Stomach (tissue), 9 donors: Measurements from ENCODE around the gene CLN5. TPM values are rescaled to one million over a fixed set of nuclear protein-coding genes. Genes with fewer than 3 reads are reported as not detected.
A peak's percentile ranks its signal among the peaks of the same experiment; 100 is the strongest.

Experiments used
- DNase-seq, 2 donors: peaks; one replicate each; pipeline versions ENCODE4 v3.0.0 to v3.0.0-alpha.2; 2013 to 2019
- H3K27ac ChIP-seq, 5 donors: fragments of 200-600 bp in 4 of 5; sonication (generic) in 4 of 5; one replicate each; pipeline ENCODE4 v1.5.1; 2013 to 2019; ENCODE audit warnings: mild to moderate bottlenecking in 1 of 5, moderate library complexity in 1 of 5
- H3K27me3 ChIP-seq, 3 donors: fragments of 200-600 bp; sonication (generic); one replicate each; pipeline ENCODE4 v1.5.1; 2017 to 2019; ENCODE audit warnings: mixed run types in 1 of 3
- H3K36me3 ChIP-seq, 4 donors: fragments of 200-600 bp; sonication (generic); 1 replicate in 3 of 4; 2 replicates in 1 of 4; pipeline ENCODE4 v1.5.1; 2016 to 2019
- H3K4me1 ChIP-seq, 4 donors: fragments of 200-600 bp; sonication (generic); one replicate each; pipeline ENCODE4 v1.5.1; 2016 to 2019
- H3K4me3 ChIP-seq, 4 donors: fragments of 200-600 bp; sonication (generic) in 3 of 4; one replicate each; pipeline ENCODE4 v1.5.1; 2016 to 2019; ENCODE audit warnings: mild to moderate bottlenecking in 1 of 4
- H3K9me3 ChIP-seq, 4 donors: fragments of 200-600 bp; sonication (generic); one replicate each; pipeline ENCODE4 v1.5.1; 2016 to 2019
- EP300 ChIP-seq: sonication (generic); formaldehyde crosslinking; IDR thresholded peaks from one replicate; pipeline ENCODE4 v1.6.1; 2017; ENCODE audit warnings: antibody characterized with exemption
- POLR2A ChIP-seq, 4 donors: fragments of 450-650 bp; IDR thresholded peaks; one replicate each; pipeline ENCODE4 v1.6.1; 2016; ENCODE audit warnings: antibody characterized with exemption in 4 of 4, control low read depth in 2 of 4, mild to moderate bottlenecking in 1 of 4, moderate library complexity in 1 of 4
- POLR2AphosphoS5 ChIP-seq, 3 donors: sonication (generic); formaldehyde crosslinking; IDR thresholded peaks; one replicate each; pipeline ENCODE4 v1.6.1; 2016; ENCODE audit warnings: antibody characterized with exemption in 3 of 3
- WGBS, 5 donors: extraction: QIAGEN DNeasy Blood & Tissue Kit in 3 of 5; methylation state at CpG; one replicate each; pipeline versions ENCODE4 v1.1.5 to v1.1.7; 2013 to 2018; 5-methylcytosine and 5-hydroxymethylcytosine counted together
- intact Hi-C: fragments of 100-400 bp; cut with DNase I; formaldehyde crosslinking; loops from one replicate; pipeline ENCODE4 v1.15.1; 2023; ENCODE audit warnings: low total_unique reads
- polyA plus RNA-seq, 3 donors: library from polyadenylated mRNA; stranded (reverse); fragments of 200-250 nt; gene quantifications; one replicate each; pipeline ENCODE4 v1.2.3, GENCODE V29; 2013
- total RNA-seq, 5 donors: library from RNA; depleted of rRNA; stranded (reverse); fragments of >200 nt; gene quantifications; one replicate each; pipeline versions ENCODE4 v1.1.0 to v1.2.3, GENCODE V29; 2014 to 2016
- TF ChIP-seq, protein P1 (sequence below), 7 experiments: fragments of 450-650 bp in 4 of 7; fragments of 200-600 bp in 3 of 7; sonication (generic) in 3 of 7; IDR thresholded peaks; one replicate each; pipeline ENCODE4 v1.5.1; 2016 to 2019; ENCODE audit warnings: antibody characterized with exemption in 7 of 7, control low read depth in 2 of 7, mild to moderate bottlenecking in 1 of 7
- donor health status: healthy with polysubstance abuse.
- donor health status: Bipolar disorder and iron deficiency.
- donor health status: healthy.

The CLN5 gene
- total and polyA plus RNA-seq, 8 donors, result under 0.01 to 84.3 (median 17.6) TPM

DNA sequence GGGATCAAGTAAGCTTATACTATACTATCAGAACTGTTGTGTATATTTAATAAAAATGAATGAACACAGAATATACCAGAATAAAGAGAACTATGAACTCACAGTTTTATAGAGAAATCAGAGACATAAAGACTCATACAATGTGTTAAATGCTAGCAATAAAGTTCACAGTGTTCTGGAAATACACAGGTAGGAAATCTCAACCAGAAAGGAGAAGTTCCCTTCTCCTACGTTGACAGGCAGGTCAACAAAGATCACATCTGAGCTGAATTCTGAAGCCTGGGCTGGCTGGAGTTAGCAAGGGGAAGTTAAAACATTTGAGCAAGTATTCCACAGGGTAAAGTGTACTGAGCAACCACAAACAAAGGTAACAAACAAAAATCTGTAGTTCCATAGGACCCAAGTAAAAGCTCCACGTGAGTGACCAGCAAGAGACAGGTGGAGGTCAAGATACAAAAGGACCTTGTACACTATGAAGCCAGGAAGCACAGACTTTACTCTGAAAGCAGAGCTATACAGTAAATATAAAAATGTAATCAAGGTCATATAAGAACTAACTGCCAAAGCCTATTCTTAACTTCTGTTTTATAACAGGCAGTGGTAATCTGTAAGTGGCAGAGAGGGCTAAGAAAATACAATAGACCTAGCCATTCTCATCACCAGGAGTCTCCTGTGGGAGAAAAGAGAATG lies 22.1 kb downstream of the CLN5 start:
- Histone ChIP-seq H3K4me1 (peaks cover 5 to 64% (median 34%) of the 10 kb centered on the region in 4 donors), H3K9me3 (no peaks in the 10 kb centered on the region), H3K27ac (no peak overlapping the region), H3K36me3 (peaks cover 63 to 97% (median 96%) of the 10 kb centered on the region in 4 donors), H3K4me3 (no peak overlapping the region), H3K27me3 (no peaks in the 10 kb centered on the region)
- TF ChIP-seq POLR2A (IDR thresholded peaks at IDR 0.05) (no peak), EP300 (no peak), POLR2AphosphoS5 (IDR thresholded peaks at IDR 0.05) (no peak)
- TF ChIP-seq, protein P1, sequence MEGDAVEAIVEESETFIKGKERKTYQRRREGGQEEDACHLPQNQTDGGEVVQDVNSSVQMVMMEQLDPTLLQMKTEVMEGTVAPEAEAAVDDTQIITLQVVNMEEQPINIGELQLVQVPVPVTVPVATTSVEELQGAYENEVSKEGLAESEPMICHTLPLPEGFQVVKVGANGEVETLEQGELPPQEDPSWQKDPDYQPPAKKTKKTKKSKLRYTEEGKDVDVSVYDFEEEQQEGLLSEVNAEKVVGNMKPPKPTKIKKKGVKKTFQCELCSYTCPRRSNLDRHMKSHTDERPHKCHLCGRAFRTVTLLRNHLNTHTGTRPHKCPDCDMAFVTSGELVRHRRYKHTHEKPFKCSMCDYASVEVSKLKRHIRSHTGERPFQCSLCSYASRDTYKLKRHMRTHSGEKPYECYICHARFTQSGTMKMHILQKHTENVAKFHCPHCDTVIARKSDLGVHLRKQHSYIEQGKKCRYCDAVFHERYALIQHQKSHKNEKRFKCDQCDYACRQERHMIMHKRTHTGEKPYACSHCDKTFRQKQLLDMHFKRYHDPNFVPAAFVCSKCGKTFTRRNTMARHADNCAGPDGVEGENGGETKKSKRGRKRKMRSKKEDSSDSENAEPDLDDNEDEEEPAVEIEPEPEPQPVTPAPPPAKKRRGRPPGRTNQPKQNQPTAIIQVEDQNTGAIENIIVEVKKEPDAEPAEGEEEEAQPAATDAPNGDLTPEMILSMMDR (IDR thresholded peaks at IDR 0.05), result no peak
- no peak for DNase-seq
- WGBS, 5 donors, result 48 to 68% (median 53%) methylated on average over 2 of the region's 2 CpGs
- intact Hi-C loops, result no loop called here

DNA sequence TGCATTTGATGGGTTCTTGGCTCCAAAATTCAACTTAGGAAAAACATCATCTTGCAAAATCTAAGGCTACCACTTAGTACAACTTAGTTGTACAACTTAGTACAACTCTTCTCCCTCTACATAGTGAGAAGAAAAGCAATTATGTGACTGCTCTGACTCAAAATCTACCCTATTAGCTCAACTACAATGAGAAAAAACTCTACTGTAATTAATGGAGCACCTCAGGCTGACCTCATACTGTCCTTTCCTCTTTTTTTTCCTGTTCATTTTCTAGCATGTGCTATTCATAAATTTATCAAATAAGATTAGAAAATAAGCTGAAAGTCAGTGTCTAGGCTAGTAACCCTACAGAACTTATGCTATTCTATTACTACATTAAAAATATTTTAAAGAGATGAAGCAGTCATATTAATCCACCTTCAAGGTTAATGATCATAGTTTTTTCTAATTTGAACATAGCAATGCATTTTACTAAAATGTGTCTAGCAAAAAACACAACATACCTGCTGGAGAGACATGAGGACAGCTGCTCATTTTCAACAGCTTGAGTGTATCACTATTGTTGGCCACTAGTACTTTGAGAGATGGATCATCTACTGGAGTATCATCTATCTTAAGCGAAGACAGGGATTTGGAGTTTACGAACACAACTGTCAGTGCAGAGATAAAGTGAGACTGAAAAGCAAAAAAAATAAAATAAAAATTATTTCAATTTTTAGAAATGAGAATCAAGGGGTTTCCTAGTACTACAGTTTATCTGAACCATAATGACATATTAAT lies 23.2 kb downstream of the CLN5 start:
- H3K36me3 ChIP-seq, result peaks cover 55 to 86% (median 85%) of the 10 kb centered on the region in 4 donors
- H3K4me1 ChIP-seq, result peaks cover 5 to 70% (median 39%) of the 10 kb centered on the region in 4 donors
- WGBS, 5 donors, result 89 to 95% (median 90%) methylated on average over 2 of the region's 2 CpGs

DNA sequence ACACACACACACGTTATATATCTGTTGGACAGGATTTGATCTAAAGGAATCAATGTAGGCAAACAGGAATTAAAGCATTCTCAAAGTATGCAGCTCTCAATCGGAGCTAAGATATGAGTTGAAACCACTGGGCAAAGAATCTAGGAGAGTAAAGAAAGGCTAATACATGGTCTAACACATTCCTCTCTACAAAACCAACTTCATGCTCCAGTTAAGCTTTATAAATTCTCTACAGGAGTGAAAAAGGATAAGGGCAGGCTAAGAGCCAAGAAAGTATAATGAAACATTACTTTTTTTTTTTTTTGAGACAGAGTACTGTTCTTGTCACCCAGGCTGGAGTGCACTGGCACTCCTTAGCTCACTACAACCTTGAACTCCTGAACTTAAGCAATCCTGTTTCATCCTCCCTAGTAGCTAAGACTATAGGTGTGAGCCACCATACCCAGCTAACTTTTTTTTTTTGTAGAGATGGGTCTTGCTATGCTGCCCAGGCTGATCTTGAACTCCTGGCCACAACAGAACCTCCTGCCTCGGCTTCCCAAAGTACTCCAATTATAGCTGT lies 24.5 kb downstream of the CLN5 start:
- no peak overlapping the region for H3K4me3 ChIP-seq
- H3K36me3 ChIP-seq, result peaks cover 43 to 75% (median 72%) of the 10 kb centered on the region in 4 donors
- H3K4me1 ChIP-seq, result peaks cover 8 to 82% (median 49%) of the 10 kb centered on the region in 4 donors
- no peak for DNase-seq
- WGBS, 5 donors, result 56 to 66% (median 61%) methylated on average over 3 of the region's 3 CpGs
- TF ChIP-seq POLR2AphosphoS5 (IDR thresholded peaks at IDR 0.05) (no peak), POLR2A (IDR thresholded peaks at IDR 0.05) (no peak), EP300 (no peak)
- TF ChIP-seq, protein P1 (IDR thresholded peaks at IDR 0.05), result no peak
- intact Hi-C loops, result no loop called here
- H3K9me3 ChIP-seq, result no peaks in the 10 kb centered on the region
- H3K27ac ChIP-seq, result peak overlapping the region in 2 of 5 donors; percentile 27 to 48
- no peaks in the 10 kb centered on the region for H3K27me3 ChIP-seq

More for the DNA sequence above, 23.2 kb downstream of the CLN5 start:
- intact Hi-C loops, result no loop called here
- H3K9me3 ChIP-seq, result no peaks in the 10 kb centered on the region
- no peak overlapping the region for H3K4me3 ChIP-seq
- H3K27ac ChIP-seq, result no peak overlapping the region
- DNase-seq, result no peak
- no peaks in the 10 kb centered on the region for H3K27me3 ChIP-seq
- no peak for TF ChIP-seq POLR2AphosphoS5 (IDR thresholded peaks at IDR 0.05)
- TF ChIP-seq POLR2A (IDR thresholded peaks at IDR 0.05), result no peak
- TF ChIP-seq EP300, result no peak
- TF ChIP-seq, protein P1 (IDR thresholded peaks at IDR 0.05), result no peak

DNA sequence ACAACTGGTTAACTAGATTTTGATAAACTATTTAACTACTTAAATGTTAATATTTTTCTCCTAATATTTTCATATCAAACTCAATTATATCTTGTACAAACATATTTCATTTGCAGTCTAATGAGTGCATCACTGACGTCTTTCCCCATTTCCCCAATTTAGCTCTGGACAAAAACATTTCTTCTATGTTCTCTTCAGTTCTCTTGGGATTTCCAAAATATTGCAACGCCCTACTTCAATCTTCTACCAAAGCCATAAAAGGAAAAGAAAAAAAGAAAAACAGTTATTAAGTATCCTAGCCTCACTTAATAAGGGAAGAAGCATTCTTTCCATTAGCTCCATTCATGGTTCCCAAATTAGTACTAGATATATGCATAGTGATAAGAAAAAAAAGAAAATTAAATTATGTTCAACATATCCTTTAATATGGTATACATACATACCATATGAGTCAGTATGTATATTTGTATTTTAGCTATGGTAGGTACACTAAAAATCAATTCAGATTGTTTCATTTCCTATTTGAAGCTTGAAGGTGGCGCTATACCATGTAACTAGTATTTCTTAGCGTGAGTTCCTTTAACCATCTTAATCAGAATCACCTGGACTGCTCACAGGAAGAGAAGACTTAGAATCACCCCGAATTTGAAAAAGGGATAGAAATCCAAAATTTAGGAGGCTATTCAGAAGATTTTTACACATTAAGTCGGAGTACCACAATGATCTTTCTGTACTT lies 25.2 kb downstream of the CLN5 start:
- Histone ChIP-seq H3K4me1 (peaks cover 15 to 90% (median 53%) of the 10 kb centered on the region in 4 donors), H3K27me3 (no peaks in the 10 kb centered on the region), H3K27ac (peak overlapping the region in 2 of 5 donors; percentile 27 to 48), H3K9me3 (no peaks in the 10 kb centered on the region), H3K4me3 (no peak overlapping the region), H3K36me3 (peaks cover 38 to 71% (median 65%) of the 10 kb centered on the region in 4 donors)
- DNase-seq, result no peak
- WGBS, 5 donors, result 83 to 89% (median 85%) methylated on average over 6 of the region's 6 CpGs
- intact Hi-C loops, result no loop called here
- TF ChIP-seq POLR2A (IDR thresholded peaks at IDR 0.05), result no peak
- TF ChIP-seq POLR2AphosphoS5 (IDR thresholded peaks at IDR 0.05), result no peak
- TF ChIP-seq EP300, result no peak
- TF ChIP-seq, protein P1 (IDR thresholded peaks at IDR 0.05), result no peak
